G401.6 (cell line): ENCODE measurements around the gene GMPR2.

Experiments
- FAIRE-seq: peaks from 2 replicates; lab custom pipeline; 2012; peaks lifted over from hg19 to GRCh38; lab: Jason Lieb, UNC

GMPR2 gene

DNA sequence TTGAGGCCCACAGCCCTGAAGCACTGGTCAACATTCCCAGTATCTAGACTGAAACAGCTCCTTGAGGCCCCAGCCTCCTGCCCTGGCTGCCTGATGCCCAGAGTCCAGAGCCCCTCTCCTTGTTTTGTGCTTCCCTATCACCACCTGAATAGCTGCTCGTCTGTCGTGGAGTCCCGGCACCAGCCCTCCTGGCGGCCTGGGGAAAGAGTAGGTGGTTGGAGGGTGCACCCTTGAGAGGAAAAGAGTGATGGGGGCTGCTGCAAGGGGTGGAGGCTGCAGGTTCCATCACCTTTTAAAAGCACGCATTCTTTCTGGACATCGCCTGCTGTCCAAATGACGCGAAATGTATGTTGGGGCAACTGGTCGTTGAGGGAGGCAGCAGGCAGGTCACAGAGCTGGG, 35.5 kb downstream of the GMPR2 start:
- no peak for FAIRE-seq

DNA sequence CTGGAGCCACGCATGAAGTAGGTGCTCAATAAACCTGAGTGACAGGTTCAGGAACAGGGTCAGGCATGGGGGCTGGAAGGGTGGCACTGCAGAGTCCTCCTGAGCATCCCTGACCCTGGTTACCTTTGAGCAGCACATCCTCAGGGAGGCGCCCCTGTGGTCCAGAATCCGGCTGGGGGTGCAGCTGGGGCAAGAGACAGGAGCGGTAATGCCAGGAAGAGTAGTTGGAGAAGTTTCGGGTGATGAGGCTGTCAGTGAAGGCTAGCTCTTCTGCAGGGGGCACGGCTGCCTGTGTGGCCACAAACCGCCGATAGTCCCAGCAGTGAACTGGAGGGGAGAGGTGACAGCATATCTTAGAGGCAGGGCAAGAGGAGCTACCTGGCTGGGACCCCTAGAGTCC, 36.6 kb downstream of the GMPR2 start:
- no peak for FAIRE-seq

DNA sequence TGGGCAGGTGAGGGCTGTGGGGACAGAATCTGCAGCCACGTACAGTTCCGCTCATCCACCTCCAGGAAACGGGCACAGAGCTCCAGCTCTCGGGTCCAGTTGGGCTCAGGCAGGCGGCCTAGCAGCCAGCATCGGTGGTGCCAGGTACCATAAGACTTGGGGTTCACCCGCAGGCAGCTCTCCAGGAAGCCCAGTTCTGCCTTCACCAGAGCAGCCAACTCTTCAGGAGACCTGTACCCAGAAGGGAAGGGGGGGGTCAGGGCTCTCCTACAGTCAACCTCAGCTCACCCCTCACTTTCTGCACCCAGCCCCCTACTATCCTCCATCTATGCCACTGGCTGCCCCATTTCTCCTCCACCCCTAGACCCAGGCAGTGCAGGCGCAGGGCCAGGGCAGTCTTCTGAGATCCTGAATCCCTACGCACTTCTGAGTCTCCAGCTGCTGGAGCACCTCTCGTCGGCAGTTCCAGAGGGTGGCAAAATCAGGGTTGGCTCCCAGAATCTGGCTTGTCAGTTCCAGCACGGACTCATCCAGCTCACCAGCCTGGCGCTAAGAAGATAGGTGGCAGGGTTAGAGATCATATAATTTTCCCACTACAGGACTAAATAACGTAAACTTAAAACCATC, 37.3 kb downstream of the GMPR2 start:
- no peak for FAIRE-seq

DNA sequence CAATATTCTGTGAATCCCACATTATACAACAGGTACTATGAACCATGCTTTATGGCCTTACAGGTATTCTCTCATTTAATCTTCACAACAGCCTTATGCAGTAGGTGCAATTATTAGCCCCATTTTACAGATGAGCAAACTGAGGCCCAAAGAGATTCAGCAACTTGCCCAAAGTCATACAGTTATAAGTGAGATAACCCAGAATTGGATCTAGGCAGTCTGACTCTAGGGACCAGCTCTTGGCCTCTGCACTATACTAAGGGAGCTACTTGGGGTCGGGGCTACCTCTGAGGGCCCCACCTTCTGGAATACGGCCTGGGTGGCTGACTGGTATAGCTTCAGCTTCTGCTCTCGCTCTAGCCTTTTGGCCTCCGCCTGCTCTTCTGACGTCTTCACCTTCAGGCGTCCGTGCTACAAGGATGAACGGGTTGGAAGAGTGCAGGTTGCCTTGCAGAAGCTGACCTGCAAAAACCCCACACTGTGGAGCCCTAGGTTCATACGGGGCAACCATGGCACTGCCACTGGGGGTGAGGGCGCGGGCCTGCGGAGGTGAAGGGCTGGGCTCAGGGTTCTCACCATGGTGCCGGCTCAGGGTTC, 37.9 kb downstream of the GMPR2 start:
- no peak for FAIRE-seq

DNA sequence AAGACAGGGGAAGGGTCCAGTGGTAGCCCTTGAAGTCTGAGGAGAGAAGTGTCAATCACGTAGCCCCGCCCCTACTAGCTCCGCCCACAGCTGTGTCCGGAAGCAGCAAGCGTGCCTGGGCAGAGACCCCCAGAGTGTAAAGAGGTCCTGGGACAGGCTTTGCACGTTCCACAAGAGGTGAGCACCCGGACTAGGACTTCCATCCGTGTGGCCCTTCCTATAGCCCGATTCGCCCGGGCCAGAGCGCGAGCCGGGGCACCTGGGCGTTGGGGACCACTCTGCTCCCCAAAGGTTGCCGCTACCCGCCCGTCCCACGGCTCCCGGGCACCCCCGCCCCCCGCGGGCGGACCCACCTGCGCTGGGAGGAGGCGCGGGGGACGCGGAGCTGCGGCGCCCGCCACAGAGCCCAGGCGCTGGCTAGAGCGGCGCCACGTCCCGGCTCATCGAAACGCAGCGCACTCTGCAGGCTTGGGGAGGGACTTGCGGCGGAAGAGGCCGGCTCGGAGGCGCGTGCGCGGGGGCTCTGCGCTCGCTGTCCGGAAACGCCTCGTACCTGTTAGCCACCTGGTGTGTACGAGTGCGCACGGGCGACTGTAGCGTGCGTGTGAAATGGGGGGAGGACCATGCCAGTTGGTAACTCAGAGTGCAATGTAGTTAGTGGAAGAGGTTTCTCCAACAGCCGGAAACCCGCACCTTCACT, 38.6 kb downstream of the GMPR2 start, which contains the start of gene RABGGTA:
Gene RABGGTA, minus strand, starts transcription at position 464 of the 700 bp plus-strand sequence. CDS start 482 bp downstream, outside the sequence.
- FAIRE-seq: no peak

DNA sequence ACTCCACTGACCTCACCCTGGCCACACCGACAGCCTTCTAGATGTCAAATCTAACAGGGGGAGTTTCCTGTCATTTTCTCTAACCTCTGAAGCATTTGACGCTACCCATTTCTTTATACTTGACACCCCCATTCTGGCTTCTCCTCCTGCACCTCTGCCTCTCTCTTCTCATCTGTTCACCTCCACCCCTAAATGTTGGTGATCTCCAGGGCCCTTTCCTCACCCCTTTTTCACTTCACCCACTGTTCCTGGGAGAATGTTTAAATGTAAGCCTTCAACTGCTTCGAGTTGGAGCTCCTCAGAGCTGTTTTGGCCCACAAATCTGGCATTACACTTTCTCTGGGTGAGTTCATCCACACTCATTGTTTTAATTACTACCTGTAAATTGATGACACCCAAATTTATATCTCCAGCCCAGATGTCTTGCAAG, 39.1 kb downstream of the GMPR2 start:
- no peak for FAIRE-seq

DNA sequence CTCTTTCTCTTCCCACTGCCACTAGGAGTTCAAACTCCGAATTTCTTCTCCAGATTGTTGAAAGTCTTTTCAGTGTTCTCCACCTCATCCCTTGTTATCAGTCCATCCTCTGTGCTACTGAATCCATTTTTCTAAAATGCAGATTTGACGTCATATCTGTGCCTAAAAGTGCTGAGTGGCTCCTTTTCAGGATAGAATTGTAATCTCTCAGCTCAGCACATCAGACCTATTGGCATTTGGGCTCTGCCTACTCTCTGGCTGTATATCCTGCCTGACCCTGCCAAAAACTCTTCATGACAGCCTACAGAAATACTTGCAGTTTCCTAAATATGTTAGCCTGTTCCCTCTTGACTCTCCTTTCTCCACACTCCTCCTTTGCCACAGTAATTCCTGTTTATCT, 39.7 kb downstream of the GMPR2 start:
- FAIRE-seq: no peak

DNA sequence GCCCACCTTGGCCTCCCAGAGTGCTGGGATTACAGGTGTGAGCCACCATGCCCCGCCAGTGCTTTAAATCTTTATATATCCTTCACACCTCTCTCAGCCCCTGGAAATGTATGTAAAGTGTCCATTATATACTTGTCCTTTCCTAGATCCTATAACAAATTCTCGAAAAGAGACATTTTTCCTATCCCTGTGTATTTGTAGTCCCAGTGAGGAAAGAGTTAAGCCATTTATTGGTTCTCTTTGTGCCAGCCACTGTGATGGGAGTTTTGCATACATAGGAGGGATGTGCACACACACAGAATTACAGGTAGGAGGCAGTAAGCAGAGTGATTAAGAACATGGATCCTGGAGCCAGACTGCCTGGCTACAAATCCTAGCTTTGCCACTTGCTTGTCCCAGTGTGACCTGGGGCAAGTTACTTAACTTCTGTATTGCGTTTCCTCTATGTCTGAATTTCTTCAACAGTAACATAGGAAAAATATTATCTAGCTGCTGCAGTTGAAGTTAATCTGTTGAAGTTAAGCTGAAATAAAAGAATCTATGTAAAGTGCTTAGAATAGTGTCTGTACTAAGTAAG, 40.8 kb downstream of the GMPR2 start:
- FAIRE-seq: no peak

DNA sequence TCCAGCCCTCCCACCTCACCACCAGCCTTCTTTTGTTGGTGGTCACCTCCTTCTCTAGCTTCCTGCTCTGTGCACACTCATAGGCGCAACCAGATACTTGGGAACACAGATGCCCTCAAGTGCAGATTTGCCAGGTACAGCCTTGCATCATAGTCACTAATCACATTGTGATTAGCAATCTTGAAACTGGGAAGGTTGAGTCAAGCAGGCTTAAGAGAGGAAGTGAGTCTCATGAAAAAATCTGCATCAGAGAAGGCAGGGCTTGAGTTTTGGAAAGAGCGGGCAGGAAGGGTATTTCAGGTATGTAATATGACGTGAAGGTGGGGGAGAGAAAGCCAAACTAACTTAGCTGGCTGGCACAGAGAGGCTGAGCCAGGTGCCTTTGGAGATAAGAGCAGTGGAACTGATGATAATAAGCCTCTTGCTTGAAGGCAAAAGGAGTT, 41.4 kb downstream of the GMPR2 start:
- FAIRE-seq: no peak

DNA sequence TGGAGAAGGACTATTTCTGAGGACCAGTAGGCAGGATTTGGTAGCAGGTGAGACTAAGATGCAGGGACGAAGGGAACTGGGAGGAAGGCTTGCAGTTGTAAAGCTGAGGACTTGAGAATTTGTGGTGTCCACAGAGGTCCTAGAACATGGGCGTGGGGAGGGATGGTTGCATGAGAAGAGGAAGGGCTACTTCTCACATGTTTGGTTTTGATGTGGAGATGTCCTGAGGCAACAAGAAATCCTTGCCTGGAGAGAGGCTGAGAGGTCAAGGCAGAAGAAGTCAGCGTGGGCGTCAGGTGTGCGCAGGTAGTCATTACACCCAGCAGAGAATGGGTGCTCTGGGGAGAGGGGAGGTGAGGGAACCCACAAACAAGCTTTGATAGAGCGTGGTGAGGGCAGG, 44.3 kb downstream of the GMPR2 start:
- no peak for FAIRE-seq

DNA sequence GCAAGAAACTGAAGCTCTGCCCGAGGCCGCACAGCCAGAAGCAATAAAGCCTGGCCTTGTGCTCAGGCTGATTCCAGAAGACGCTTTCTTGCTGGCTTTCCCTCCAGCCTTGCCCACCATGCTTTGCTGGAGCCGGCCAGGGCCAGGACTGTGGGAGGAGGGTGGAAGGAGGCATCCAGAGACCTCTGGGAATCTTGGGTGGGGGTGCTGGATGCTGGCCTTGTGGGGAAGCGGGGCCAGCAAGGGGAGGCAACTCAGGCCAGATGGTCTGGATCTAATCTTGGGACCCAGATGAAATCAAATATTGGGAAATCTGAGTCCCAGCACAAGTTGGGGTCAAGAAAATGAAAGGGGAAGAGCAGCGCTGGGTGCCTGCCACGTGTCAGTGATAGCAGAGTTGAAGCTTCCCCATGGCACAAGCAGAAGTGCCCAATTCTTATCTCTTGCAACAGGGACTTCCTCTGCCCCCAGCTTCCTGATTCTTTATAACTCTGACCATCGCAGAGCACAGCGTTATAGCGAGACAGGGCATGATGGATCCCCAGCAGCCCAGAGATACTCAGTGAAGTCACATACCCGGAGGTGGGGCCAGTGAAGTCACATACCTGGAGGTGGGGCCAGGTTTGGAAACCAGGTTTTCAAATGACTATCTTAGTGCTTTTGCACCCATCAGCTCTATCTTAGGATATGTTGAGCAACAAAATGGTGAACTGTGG, 45.0 kb downstream of the GMPR2 start:
- no peak for FAIRE-seq

DNA sequence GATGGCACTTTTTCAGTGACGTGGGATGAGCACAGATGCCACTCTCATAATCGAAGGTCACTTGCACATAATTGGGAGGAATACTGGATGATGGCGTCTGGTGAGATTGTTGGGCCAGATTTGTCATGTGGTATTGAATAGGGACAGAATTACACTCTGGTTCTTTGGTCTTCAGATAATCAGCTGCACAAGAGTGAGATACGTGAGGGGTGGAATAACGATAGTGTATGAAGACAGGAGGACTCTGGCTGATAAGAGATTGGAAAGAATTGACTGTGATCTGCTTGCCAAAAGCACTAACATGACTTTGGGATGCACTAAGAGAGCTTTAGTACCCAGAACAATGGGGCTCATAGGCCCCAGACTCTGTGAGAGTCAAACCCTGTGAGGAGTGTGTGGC, 45.7 kb downstream of the GMPR2 start:
- no peak for FAIRE-seq

DNA sequence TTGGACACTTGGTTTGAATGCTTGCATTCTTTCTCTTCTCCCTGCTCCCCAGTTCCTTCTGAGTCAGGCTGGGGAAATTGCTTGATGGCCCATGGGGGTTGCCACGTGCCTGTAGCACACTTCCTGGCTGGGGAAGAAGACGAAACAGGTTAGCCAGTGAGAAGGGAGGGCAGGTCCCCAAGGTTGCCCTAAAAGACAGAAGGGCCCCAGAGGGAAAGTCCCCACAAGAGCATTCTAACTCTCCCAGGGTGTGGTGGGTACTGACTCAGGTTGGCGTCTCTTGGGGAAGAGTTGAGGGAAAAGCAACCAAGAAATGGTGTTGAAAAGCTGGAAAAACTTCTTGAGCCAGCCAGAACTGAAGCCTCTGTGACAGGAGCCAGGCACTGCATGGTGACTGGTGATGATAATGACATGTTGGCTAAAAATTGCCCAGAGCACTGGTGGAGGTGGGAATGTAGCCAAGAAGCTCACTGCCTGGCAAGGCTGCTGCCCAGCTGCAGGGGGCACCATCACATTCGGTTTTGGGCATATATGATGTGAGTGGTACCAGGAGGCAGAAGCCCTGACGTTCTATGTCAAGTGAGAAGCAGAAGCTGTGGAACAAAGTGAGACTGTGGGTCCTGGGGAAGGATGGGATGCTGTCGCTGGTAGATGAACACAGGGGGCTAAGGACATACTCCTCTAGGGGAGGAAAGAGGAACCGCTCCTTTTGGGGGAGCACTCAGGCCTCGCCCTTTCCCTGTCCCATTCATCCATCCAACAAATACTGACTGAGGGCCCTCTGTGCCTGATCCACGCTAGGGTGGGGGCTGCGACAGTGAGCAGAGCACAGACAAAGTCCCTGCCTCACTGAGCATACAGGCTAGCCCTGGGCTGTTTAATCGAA, 46.8 kb downstream of the GMPR2 start:
- FAIRE-seq: no peak

DNA sequence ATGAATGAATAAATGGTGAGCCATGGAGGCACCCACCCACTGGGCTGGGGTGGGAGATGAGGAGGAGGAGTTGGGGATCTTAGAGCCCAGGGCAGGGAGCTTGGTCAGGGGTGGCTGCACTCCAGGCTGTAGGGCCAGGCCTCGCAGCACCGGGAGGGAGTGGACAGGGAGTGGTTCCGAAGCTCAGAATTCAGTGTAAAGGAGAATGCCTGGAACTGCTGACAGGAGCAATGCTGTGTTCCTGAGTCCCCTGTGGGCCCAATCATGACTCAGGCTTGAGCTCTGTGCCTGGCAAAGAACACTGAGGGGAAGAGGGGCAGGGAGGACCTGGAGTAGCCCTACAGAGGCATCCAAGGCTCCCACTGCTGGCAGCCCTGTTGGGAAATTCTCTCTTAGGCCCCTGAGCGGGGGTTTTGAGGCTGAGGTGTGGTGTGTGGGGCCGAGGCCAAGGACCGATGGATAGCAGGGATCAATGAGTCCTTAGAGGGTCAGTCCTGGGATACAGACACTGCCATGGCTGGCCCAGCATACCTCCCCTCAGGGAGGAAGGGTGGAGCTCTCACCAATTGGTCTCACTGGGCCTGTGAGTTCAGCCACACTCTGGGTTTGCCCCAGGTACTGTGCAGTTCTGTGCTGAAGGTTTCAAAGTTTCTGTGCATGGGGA, 48.2 kb downstream of the GMPR2 start:
- FAIRE-seq: no peak

DNA sequence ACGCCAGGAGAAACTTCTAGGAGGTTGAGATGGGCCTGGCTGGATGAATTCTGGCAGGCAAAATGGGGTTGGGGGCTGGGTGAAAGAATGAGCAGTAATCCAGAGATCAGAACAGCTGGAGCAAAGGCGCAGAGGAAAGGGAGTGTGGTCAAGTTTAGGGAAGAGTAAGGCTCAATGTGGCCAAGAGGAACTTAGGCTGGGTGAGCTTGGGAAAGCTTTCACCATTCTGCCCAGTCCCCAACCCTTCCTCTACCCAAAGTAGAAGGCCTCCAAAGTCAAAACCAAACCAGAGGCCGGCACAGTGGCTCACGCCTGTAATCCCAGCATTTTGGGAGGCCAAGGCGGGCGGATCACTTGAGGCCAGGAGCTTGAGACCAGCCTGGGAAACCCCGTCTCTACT, 48.9 kb downstream of the GMPR2 start:
- FAIRE-seq: no peak

DNA sequence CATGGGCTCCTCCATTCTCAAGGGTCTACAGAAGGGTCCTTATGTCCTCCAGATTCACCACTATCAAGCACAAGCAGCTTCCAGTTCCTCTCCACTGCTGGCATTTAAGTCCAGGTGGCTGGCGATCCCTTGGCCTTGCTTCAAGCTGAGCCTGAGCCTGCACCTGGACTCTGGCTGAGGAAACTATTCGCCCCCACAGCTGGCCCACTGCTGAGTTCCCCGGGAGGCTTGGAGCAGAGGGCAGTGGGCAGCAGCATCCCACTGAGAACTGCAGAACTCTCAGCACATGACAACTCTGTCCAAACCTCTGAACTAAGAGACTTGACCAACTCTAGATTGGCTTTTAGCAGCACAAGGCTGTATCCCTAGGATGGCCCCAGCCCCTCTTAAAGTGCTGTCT, 50.0 kb downstream of the GMPR2 start:
- no peak for FAIRE-seq

DNA sequence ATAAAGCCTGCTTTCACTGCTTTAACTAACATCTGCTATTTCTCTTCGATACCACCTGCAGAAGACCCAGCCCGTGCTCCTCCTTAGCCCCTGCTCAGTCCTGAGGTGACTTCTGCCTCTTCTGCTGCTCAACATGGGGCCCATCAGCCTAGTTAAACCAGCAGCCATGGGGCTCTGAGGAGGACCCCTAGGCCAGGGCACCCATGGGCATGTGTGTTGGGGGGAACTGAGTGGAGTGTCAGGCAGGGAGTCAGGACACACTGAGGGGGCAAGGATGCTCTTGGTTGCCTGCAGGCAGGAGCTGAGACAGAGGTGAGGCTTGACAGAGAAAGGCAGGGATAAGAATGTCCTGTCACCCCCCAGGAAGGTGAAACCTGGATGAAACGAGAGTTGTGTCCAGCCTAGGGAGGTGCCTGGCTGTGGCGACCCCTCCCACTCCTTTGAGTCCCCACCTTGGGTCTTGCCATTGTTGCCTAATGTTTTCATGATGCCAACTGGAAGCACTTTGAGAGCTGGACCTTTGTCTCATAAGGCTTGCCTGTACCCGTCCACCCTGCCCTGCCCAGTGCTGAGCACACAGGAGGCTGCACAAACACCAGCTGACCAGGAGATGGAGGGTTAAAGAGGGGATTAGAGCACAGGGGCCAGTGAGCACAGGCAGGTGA, 51.2 kb downstream of the GMPR2 start:
- FAIRE-seq: no peak

DNA sequence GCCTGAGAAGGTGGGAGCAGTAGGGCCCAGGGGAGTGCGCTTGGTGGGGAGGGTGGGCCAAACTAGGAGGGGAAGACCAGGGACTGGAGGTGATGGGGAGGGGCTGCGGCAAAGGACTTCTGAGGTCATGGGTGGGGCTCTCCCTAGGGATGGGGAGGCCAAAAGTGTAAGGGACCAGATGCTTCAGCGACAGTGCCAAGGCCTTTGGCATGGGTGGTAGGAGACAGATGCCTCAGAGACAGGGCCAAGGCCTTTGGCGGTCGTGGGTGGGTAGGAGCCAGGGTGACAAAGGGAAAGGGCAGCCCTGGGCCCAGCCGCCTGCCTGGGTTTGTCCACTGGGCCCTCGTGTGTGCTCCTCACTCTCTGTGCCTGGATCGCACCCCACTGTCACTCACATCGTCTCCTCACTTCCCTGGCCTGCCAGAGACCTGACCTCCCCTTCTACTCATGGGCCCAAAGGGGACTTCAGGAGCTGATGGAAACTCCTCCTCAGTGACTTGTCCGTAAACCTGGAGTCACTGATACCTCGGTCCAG, 51.8 kb downstream of the GMPR2 start:
- FAIRE-seq: no peak

DNA sequence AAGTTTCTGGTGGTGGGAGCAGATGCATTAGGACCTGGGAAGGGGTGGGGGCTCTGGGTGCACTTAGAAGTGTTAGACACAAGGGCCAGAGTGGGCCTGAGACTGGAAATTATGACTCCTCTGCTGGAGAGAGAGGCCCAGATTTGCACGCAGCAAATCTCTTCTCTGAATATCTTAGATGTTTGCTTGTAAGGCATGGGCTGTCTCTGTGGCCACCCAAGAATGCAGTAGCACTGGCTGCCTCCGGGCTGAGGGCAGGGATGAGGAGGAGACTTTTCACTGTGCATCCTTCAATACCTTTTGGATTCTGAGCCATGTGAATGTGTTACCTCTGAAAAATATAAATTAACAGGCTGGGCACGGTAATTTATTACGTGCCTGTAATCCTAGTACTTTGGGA, 52.6 kb downstream of the GMPR2 start:
- FAIRE-seq: no peak

DNA sequence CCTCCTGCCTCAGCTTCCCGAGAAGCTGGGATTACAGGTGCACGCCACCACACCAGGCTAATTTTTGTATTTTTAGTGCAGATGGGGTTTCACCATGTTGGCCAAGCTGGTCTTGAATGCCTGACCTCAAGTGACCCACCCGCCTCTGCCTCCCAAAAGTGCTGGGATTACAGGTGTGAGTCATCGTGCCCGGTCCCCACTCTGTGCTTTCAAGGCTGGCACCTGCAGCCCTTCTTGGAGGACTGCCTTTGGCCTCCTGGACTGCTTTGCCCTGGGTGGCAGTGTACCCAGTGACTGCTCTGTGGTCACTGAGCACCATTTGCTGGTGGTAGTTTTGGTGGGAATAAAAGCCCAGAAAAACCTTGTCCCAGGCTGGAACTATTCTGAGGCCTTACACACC, 54.3 kb downstream of the GMPR2 start:
- no peak for FAIRE-seq
